Activated naive CD8-positive, alpha-beta T cell treated with anti-CD3 and anti-CD28 coated beads for 36 hours (primary cell): ENCODE results near the gene ATP5MG. TPM values are rescaled to one million over a fixed set of nuclear protein-coding genes. Genes with fewer than 3 reads are reported as not detected.

Experiments
- DNase-seq: peaks from one replicate; pipeline ENCODE4 v3.0.0; 2021
- H3K27ac Mint-ChIP-seq: one replicate; pipeline ENCODE4 v1.8.0; 2022; ENCODE audit warnings: mild to moderate bottlenecking, moderate library complexity, mixed read lengths
- H3K27me3 Mint-ChIP-seq: one replicate; pipeline ENCODE4 v1.8.0; 2022; ENCODE audit warnings: mild to moderate bottlenecking, mixed read lengths
- H3K36me3 Mint-ChIP-seq: one replicate; pipeline ENCODE4 v1.8.0; 2021; ENCODE audit warnings: mild to moderate bottlenecking, mixed read lengths
- H3K4me1 Mint-ChIP-seq: one replicate; pipeline ENCODE4 v1.8.0; 2021; ENCODE audit warnings: mixed read lengths
- H3K4me3 Mint-ChIP-seq: one replicate; pipeline ENCODE4 v1.8.0; 2022; ENCODE audit warnings: mild to moderate bottlenecking, moderate library complexity, mixed read lengths
- H3K9me3 Mint-ChIP-seq: one replicate; pipeline ENCODE4 v1.8.0; 2022; ENCODE audit warnings: mixed read lengths
- total RNA-seq, 2 experiments: library from RNA; stranded (reverse); gene quantifications; one replicate each; pipeline ENCODE4 v1.2.3, GENCODE V29; 2021

ATP5MG gene
- total RNA-seq, 2 experiments from 2014 or later = 246 to 264 TPM

DNA sequence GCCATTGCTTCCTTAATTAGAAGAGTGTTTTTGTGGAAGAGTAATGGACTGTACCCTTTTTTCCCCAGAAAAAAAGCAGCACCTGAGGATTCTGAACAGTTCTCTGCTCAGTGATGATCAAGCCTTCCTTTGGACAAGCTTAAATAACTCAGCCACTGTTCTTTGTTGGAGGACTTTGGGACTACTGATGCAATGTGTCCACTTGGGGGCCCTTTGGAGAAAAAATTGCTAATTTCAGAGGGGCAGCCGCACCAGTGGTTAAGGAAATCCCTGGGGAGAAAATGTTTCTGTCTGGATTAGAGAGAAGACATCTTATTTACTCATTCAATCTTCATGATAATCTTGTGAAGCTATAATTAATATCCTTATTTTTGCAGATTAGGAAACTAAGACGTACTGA lies 29.6 kb downstream of the ATP5MG start:
- H3K4me3 Mint-ChIP-seq = no peak overlapping the region
- H3K27me3 Mint-ChIP-seq = no peaks in the 10 kb centered on the region
- peaks cover 11% of the 10 kb centered on the region for H3K4me1 Mint-ChIP-seq
- H3K9me3 Mint-ChIP-seq = no peaks in the 10 kb centered on the region
- H3K27ac Mint-ChIP-seq = no peak overlapping the region
- DNase-seq = no peak
- no peaks in the 10 kb centered on the region for H3K36me3 Mint-ChIP-seq

DNA sequence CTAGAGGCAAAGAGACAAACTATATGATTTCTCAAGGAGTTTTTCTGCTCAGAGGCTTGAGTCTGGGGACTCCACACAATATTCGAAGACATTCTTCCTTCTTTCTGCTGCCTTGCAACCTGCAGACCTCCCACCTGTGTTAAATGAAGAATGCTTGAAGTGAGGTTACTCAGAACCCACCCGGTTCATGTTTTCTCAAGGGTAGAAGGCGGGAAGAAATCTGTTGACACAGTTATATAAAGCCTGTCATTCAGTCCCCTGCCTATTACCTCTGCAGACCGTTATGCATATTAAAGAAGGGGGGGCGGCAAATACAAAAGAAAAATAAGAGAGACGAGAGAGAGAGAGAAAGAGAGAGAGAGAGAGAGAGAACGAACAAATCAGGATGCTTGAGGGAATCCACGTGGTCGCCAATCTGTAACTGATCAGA lies 32.7 kb downstream of the ATP5MG start:
- Mint-ChIP-seq H3K4me1 (peaks cover 15% of the 10 kb centered on the region), H3K27ac (peak overlapping the region; percentile 92), H3K27me3 (no peaks in the 10 kb centered on the region), H3K9me3 (no peaks in the 10 kb centered on the region), H3K36me3 (peaks cover 2% of the 10 kb centered on the region), H3K4me3 (peak overlapping the region; percentile 94)
- no peak for DNase-seq

DNA sequence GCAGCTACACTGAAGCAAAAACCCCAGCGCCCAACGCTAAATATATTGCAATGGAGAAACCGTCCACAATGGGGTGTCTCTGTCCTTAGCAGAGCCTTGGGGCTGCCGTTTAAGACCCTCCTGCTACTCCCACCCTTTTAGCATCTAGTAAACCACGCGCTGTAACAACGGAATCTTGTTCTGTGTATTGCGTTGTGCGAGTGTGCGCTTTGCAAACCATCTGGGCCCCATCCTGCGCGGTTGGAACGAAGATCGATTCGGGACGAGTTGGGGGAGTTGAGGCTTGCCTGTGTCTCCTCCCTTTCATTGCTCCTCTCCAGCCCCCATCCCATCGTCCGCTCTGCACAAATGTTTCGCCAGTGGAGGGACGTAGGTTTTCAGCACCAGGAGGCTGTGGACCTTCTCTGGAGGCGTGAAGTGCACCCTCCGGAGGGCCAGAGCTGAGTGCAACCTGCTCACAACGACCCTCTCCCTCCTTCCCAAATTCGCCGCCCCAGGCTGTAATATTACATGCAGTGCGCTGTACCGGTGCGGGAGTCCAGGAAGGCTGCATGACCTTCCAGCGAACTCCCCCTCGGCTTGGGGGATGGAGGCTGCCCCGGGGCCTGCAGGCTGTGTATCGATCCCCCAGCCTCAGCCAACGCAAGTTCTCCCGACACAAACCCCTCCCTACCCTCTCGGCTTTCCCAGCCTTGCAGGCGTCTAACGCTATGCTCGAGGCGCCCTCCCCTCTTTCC lies 33.3 kb downstream of the ATP5MG start:
- peak; percentile 57 for DNase-seq
- Mint-ChIP-seq H3K36me3 (peaks cover 2% of the 10 kb centered on the region), H3K27me3 (no peaks in the 10 kb centered on the region), H3K27ac (peak overlapping the region; percentile 92), H3K4me3 (peak overlapping the region; percentile 94), H3K9me3 (no peaks in the 10 kb centered on the region), H3K4me1 (peaks cover 20% of the 10 kb centered on the region)

DNA sequence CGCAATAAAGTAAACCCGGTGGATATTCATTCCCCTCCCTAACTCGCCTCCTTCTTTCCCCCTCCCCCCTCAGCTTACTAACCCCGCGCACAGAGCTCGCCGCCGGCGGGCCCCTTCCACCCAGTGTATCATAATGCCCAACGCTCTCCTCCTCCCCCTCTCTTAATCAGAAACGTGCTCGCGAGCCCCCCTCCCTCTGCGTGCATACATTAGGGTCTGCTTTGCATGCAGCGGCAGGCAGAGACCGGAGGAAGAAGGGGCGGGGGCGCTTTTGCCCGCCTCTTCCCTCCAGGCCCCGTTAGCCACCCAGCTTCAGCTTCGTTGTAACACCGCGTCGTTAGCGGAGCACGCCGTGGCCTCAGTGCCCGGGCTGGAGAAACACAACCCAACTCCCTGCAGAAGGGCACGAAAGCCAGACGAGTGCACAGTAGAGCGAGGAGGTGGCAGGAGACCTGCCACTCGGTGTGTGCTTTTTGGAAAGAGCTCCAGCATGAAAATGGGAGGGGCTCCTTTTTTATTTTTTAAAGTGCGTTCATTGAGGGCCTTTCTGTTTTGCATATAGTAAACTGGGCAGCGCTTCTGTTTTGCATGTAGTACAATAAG lies 34.0 kb downstream of the ATP5MG start:
- Mint-ChIP-seq H3K9me3 (no peaks in the 10 kb centered on the region), H3K4me1 (peaks cover 27% of the 10 kb centered on the region), H3K4me3 (peak overlapping the region; percentile 94), H3K36me3 (peaks cover 2% of the 10 kb centered on the region), H3K27ac (peak overlapping the region; percentile 92), H3K27me3 (no peaks in the 10 kb centered on the region)
- DNase-seq = peak; percentile 75

DNA sequence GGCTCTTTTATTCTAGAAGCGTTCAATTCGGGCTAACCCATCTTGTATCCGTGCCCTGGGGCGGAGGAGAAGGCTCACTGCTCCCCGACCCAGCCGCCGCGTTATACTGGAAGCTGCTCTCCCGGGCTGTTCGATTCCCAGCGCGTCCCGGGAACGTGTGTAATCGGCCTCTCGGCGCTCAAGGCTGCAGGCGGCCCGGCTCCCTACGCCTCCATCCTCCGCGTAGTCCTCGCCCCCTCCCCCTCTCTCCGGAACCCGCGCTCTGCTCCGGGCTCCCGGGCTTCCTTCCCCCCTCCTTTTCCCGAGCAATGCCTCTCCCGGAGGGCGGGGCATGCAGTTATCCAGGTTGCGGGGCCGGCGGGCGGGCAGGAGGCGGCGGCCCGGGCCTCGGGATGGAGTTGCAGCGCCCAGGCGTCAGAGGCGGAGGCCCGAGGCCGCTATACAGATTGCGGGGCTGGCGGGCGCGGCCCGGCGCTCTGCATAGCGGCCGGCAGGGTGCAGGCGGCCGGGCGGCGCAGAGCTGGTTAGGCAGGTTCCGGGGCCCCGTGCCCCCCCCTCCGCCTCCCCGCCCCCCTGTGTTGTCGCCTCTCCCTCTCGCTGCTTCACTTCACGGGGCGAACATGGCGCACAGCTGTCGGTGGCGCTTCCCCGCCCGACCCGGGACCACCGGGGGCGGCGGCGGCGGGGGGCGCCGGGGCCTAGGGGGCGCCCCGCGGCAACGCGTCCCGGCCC lies 34.7 kb downstream of the ATP5MG start, which contains the start of gene KMT2A:
KMT2A (plus strand) TSS at position 600 of the 732 bp plus-strand sequence; CDS start at position 621, 21 bp downstream.
- Mint-ChIP-seq H3K36me3 (peaks cover 6% of the 10 kb centered on the region), H3K4me1 (peaks cover 32% of the 10 kb centered on the region), H3K27ac (peak within 1 kb of the TSS; percentile 97), H3K4me3 (peak within 1 kb of the TSS; percentile 98), H3K9me3 (no peaks in the 10 kb centered on the region), H3K27me3 (no peaks in the 10 kb centered on the region)
- peak; percentile 98 for DNase-seq

DNA sequence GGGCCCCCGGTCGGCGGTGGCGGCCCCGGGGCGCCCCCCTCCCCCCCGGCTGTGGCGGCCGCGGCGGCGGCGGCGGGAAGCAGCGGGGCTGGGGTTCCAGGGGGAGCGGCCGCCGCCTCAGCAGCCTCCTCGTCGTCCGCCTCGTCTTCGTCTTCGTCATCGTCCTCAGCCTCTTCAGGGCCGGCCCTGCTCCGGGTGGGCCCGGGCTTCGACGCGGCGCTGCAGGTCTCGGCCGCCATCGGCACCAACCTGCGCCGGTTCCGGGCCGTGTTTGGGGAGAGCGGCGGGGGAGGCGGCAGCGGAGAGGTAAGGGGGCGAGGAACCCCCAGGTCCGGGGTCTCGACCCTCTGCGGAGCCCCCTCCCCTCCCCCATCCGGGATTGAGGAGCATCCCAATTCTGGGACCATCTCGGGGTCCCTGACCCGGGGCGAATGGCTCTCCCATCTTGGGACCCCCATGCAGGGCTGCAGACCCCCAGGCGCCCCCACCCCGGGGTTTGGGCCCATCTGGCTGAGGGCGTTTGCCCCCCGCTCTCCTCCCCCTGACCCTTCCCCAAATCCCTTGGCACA lies 35.3 kb downstream of the ATP5MG start:
- Mint-ChIP-seq H3K27me3 (no peaks in the 10 kb centered on the region), H3K27ac (peak overlapping the region; percentile 97), H3K36me3 (peaks cover 8% of the 10 kb centered on the region), H3K4me3 (peak overlapping the region; percentile 98), H3K9me3 (no peaks in the 10 kb centered on the region), H3K4me1 (peaks cover 37% of the 10 kb centered on the region)
- peak; percentile 67 for DNase-seq

DNA sequence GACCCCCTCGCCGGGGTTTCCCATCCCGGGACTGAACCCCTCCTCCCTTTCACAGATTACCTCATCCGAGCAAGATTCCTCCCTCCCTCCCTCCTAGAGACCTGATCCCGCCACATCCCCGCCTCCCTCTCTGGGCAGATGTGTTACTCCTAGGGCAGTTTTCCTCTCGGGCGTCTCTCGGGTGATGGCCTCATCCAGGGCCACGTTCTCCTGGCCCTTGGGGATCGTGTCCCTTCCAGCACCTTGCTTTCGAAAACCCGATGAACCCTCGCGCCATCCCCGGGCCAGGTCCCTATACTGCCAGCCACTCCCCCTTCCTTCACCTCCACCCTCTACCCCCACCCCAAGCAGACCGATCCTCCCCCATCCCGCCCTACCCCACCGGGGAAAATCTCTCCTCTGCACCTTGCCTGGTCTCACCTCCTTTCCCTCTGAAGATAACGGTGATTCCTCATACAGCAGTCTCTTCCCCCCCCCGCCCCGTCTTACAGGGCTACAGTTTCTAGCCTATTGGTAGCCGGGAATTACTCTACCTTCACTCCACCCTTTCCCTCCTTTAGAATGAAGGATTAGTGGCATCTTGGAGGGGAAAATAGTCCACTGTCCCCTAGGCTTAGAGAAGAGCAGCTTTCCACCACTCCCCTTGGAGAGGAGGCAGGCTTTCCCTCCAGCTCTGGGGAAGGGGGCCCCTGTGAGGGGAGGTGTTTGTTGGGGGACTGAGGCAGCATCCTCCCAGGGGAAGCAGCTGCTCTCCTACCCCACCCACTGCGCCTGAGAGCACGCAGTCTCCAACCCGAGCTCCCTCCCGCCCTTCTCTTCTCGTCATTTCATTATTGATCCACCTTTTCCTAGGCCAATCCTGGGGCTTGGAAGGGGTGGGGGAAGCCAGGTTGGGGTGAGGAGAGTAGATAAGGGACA lies 36.1 kb downstream of the ATP5MG start:
- H3K27ac Mint-ChIP-seq = peak overlapping the region; percentile 97
- peaks cover 8% of the 10 kb centered on the region for H3K36me3 Mint-ChIP-seq
- H3K27me3 Mint-ChIP-seq = no peaks in the 10 kb centered on the region
- peak overlapping the region; percentile 98 for H3K4me3 Mint-ChIP-seq
- H3K4me1 Mint-ChIP-seq = peaks cover 44% of the 10 kb centered on the region
- H3K9me3 Mint-ChIP-seq = no peaks in the 10 kb centered on the region
- DNase-seq = peak; percentile 59

DNA sequence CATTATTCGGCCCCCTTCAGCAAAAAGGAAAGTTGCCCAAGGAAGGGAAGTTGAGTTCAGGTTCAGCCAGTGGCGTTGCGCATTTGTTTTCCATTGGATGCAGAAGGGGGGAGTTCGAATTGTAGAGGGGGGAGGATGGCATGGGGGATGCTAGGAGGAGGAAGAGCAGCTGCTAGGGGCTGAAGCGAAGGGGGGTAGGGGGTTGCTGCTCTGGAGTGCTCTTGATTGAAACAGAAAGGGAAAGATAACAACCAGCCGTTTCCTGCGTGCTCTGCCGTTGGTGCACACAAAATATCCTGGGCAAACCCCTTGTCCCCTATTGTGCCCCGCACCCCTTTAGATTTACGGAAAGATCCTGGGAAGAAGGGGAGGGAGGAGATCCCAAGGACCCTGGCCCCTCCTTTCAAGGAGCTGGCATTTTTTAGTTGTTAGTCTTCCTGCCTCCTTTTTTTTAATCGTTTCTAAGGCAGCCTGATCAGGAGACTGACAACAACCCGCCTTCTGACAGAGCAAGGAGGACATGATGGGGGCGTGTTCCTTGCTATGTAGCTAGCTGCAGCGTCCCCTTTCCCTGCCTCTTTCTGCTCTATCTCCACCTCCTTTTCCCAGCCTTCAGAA lies 37.0 kb downstream of the ATP5MG start:
- Mint-ChIP-seq H3K27me3 (no peaks in the 10 kb centered on the region), H3K9me3 (no peaks in the 10 kb centered on the region), H3K27ac (peak overlapping the region; percentile 97), H3K36me3 (peaks cover 8% of the 10 kb centered on the region), H3K4me1 (peaks cover 52% of the 10 kb centered on the region), H3K4me3 (peak overlapping the region; percentile 98)
- peak; percentile 50 for DNase-seq

DNA sequence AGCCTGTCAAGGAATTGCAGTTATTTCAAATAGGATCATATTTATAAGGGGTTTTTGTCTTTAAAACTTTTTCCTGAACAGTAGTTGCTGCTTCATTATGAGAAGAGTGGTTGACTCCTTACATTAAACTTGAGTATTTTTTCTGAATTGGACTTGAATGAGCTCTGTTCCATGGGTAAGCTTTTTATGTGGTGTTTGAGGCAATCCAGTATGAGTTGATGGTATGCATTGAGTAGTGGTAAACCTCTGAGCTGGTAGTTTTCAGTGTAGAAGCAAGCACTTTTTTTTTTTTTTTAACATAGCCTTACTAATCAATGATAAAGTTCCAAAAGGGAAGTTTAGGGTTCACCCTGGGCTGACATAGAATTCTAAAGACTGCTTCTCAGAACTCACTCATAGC lies 38.2 kb downstream of the ATP5MG start:
- Mint-ChIP-seq H3K27ac (peak overlapping the region; percentile 97), H3K4me1 (peaks cover 57% of the 10 kb centered on the region), H3K36me3 (peaks cover 15% of the 10 kb centered on the region), H3K4me3 (peak overlapping the region; percentile 98), H3K9me3 (no peaks in the 10 kb centered on the region), H3K27me3 (no peaks in the 10 kb centered on the region)
- no peak for DNase-seq

DNA sequence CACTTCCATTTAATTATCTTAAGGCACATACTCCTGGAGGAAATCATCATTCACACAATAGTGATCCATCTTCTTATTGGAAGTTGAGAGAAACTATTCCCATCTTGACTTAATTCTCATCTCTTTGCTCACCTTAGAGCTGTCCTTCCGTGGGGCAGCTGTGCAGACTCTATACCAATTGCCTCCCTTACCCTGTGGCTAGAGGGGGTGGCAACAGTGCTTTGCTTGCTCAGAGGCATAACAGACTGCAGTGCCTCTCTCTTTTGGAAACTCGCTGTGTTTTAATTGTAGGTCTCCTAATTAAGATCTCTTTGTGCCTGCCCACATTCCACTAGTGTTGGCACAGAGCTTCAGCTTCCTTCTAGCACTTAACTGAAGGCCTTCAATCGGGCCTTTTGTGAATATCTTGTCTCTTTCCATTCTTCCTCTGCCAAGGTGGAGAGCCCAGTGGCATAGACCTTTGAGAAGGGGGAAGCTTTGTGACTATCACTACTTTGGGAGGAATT lies 40.4 kb downstream of the ATP5MG start:
- Mint-ChIP-seq H3K27me3 (no peaks in the 10 kb centered on the region), H3K9me3 (no peaks in the 10 kb centered on the region), H3K4me1 (peaks cover 70% of the 10 kb centered on the region), H3K36me3 (peaks cover 33% of the 10 kb centered on the region), H3K27ac (peak overlapping the region; percentile 4), H3K4me3 (peak overlapping the region; percentile 0)
- no peak for DNase-seq

DNA sequence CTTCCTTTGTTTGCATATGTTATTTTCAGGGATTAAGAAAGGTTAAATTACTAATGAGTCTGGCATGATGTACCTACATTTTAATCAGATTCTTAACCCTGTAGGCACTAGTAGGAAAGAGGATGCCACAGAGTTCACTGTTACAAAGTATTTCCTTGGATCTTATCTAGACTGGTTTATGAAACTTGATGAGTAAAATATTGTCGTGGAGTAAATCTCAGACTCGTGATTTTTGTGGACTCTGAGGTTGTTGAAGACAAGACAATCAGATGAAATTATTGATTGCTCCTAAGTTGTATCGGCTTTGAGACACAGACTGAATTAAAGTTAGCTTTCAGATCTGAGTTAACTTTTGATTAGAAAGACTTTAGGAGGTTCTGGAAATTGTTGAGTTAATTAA lies 40.9 kb downstream of the ATP5MG start:
- DNase-seq = no peak
- Mint-ChIP-seq H3K36me3 (peaks cover 36% of the 10 kb centered on the region), H3K4me3 (peak overlapping the region; percentile 0), H3K27ac (peak overlapping the region; percentile 4), H3K4me1 (peaks cover 75% of the 10 kb centered on the region), H3K27me3 (no peaks in the 10 kb centered on the region), H3K9me3 (no peaks in the 10 kb centered on the region)

DNA sequence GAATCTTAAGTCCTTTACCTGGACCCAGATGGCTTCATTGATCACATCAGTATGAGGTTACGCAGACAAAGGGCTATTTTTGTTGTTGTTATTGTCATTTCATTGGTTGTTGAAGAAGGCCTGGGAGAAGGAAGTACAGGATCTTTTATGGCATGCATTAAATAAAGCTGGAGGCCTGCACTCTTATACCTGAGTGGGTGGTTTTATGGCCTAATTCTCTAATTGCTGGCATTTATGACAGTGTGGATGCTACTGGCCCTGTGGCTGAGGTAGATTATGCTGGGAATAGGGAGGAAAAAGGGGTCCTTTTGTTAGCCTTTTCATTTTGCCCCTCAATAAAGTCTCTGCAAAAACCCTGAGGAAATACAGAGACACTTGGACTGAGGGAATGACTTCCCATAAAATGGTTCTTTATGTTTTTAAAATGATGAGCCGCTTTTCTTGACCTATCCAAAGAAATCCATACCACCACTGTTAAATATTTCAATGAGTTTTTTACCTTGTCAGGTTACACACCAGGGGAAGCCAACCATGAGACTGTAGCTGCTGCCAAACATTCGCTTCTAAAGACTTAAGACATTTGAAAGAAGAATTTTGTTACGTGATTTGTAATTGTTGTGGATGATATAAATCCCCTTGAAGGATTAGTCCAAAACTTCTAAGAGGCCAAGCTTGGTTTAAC lies 41.6 kb downstream of the ATP5MG start:
- H3K36me3 Mint-ChIP-seq = peaks cover 39% of the 10 kb centered on the region

DNA sequence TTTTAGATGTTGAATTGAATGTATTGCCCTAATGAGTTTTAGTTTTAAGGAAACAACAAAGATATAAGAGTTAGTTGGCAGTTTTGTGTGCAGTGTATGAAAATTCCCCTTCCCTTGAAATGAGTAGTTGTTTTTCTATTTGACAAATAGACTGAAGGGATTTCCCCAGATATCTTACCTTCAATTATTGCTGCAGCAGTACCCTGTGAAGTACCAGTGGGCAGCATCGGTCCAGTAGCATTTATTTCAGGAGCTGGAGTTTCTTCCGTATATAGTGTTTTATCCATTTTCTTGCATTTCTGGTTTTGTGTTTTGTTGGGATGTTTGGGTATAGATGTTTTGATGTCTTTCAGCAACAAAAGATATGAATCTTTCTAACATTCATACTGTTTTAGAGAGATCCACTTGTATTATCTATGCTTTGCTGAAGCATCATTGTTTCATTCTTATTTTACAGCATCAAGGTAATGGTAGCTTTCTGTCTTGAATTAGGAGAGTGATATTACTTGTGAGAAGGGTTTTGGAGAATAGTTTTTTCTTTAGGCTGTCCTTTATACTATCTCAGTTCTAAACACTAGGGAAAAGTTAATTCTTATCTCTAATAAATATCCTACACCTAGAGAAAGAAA lies 42.3 kb downstream of the ATP5MG start:
- H3K27ac Mint-ChIP-seq = peak overlapping the region; percentile 60
- DNase-seq = no peak
- peaks cover 83% of the 10 kb centered on the region for H3K4me1 Mint-ChIP-seq
- H3K9me3 Mint-ChIP-seq = no peaks in the 10 kb centered on the region
- H3K36me3 Mint-ChIP-seq = peaks cover 39% of the 10 kb centered on the region
- peak overlapping the region; percentile 18 for H3K4me3 Mint-ChIP-seq
- H3K27me3 Mint-ChIP-seq = no peaks in the 10 kb centered on the region

More for the DNA sequence above, 41.6 kb downstream of the ATP5MG start:
- Mint-ChIP-seq H3K9me3 (no peaks in the 10 kb centered on the region), H3K4me3 (peak overlapping the region; percentile 6), H3K4me1 (peaks cover 82% of the 10 kb centered on the region), H3K27me3 (no peaks in the 10 kb centered on the region), H3K27ac (peak overlapping the region; percentile 60)
- no peak for DNase-seq
